ENCODE measurements around the gene NCAN. TPM values are rescaled to one million over a fixed set of nuclear protein-coding genes. Genes with fewer than 3 reads are reported as not detected.

NCAN gene
- total and polyA plus RNA-seq, 2 of the 13 experiments (the other 11 are each of a cell fraction or from before 2014, with no cell fraction given) = not detected

- TF ChIP-seq ELF4 (CRISPR knock-in tag; IDR thresholded peaks at IDR 0.05; ENCODE audit: borderline replicate concordance) = no peak
- TF ChIP-seq IRF2 (CRISPR knock-in tag; IDR thresholded peaks at IDR 0.05) = no peak
- TF ChIP-seq MAX (IDR thresholded peaks at IDR 0.05) = no peak
- TF ChIP-seq MTF1 (CRISPR knock-in tag; IDR thresholded peaks at IDR 0.05) = no peak
- TF ChIP-seq ZBTB14 (CRISPR knock-in tag; IDR thresholded peaks at IDR 0.05) = no peak
- 0 out of 2 replicates have a peak, but pooled peaks have one; percentile 61 for TF ChIP-seq ZNF761 (CRISPR knock-in tag; conservative IDR thresholded peaks at IDR 0.05)
- TF ChIP-seq IRX3 (CRISPR knock-in tag; IDR thresholded peaks at IDR 0.05; ENCODE audit: borderline replicate concordance, low read depth) = no peak
- no peak; the same call in 1 of the 2 replicates for TF ChIP-seq ZNF556 (CRISPR knock-in tag; IDR thresholded peaks at IDR 0.05; ENCODE audit: borderline replicate concordance)
- no peak for TF ChIP-seq ZNF503 (CRISPR knock-in tag; IDR thresholded peaks at IDR 0.05)
- no peak for TF ChIP-seq ZNF513 (CRISPR knock-in tag; conservative IDR thresholded peaks at IDR 0.05)
- TF ChIP-seq PRDM15 (CRISPR knock-in tag; IDR thresholded peaks at IDR 0.05) = no peak
- TF ChIP-seq HOXA7 (CRISPR knock-in tag; IDR thresholded peaks at IDR 0.05) = no peak
- TF ChIP-seq ZNF746 (CRISPR knock-in tag; IDR thresholded peaks at IDR 0.05) = peak; percentile 61; the same call in 1 of the 2 replicates
- no peak for TF ChIP-seq TIGD3 (CRISPR knock-in tag; IDR thresholded peaks at IDR 0.05; ENCODE audit: borderline replicate concordance)
- TF ChIP-seq ATF2 (CRISPR knock-in tag; IDR thresholded peaks at IDR 0.05) = peak; percentile 88
Measured at GRCh38 chr19:19171821-19172532, 39.8 kb upstream of the NCAN start (continued).

Measured in HepG2 (cell line).